ENCODE results near the gene DNAAF5.

DNAAF5 gene

GRCh38 chr7:726084-726853, at the start of gene DNAAF5:
Gene DNAAF5 (plus strand): TSS chr7:726699. CDS start chr7:726721, 22 bp downstream.
- peak; percentile 97 for DNase-seq (ENCODE audit: low spot score)

GRCh38 chr7:676972-677385, 49.5 kb upstream of the DNAAF5 start:
- DNase-seq (ENCODE audit: low spot score) = no peak

DNA sequence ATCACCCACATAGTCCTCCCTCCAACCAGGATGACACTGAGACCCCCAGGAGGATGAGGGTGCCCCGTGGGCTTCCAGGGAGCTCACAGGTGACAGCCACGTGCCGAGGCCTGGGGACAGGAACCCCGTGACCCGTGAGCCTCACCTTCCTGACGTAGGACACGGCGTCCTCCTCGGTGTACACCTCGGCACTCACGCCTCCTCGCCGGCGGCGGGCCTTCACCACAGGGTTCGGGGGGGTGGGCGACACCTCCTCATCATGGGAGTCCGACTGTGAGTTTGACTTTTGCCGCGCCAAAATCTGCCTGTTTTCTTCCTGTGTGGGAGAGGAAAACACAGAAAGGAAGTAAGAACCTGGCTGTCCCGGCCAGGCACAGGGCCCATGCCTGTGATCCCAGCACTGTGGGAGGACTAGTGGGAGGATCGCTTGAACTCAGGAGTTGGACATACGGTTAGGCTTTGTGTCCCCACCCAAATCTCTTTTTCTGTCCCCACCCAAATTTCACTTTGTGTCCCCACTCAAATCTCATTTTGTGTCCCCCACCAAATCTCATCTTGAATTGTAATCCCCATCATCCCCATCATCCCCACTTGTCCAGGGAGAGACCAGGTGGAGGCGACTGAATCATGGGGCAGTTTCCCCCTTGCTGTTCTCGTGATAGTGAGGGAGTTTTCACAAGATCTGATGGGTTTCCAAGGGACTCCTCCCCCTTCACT, 45.9 kb upstream of the DNAAF5 start:
- no peak for DNase-seq (ENCODE audit: low spot score)

DNA sequence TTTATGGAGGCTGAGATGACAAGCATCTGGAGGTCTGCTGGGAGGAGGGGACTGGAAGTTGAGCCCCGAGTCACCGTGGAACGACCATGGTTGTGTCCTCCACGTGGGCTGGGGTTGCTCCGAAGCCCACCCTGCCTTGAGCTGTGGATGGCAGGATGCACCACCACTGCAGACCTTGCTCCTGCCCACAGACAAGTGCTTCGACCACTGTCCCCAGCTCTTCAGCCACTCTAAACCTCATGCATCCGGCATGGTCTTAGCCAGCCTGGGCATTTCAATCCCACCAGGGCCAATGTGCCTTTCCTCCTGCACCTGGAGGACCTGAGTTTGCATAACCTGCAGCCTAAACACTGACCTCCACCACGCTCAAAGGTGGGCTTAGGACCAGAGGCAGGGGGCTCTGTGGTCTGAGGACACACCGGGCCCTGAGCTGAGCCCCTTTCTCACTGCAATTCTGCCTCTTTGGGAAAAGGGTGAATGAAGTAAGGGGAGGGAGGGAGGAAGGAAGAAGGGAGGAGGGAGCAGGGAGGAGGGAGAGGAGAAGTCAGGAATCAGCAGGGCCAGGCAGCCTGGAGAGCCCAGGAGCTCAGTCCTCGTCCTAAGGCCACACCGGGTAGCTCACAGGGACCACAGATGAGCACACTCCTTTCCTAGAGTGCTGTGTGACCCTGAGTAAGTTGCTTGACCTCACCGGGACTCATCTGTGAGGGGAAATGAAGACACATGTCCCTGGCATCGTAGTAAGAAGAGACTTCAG, 44.8 kb upstream of the DNAAF5 start:
- no peak for DNase-seq (ENCODE audit: low spot score)

DNA sequence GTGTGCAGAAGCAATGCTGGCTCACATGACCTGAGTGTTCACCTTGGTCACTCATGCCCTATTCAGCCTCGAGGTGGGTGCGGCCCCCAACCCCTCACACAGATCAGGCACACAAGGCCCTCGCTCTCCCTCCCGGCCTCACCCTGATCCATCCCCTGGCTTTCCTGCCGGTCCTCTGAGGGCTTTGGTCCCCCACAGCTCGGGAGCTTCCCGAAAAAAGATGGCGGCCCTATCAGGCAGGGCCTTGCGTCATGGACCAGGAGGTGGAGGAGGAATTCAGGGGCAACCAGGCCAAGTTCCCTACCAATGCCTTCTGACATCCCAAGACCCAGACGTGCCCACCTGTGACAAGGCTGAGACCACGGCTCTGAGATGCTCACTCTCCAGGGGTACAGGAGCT, 43.7 kb upstream of the DNAAF5 start:
- no peak for DNase-seq (ENCODE audit: low spot score)

GRCh38 chr7:683526-684205, 42.8 kb upstream of the DNAAF5 start:
- no peak for DNase-seq (ENCODE audit: low spot score)

GRCh38 chr7:684416-684815, 42.1 kb upstream of the DNAAF5 start:
- no peak for DNase-seq (ENCODE audit: low spot score)

DNA sequence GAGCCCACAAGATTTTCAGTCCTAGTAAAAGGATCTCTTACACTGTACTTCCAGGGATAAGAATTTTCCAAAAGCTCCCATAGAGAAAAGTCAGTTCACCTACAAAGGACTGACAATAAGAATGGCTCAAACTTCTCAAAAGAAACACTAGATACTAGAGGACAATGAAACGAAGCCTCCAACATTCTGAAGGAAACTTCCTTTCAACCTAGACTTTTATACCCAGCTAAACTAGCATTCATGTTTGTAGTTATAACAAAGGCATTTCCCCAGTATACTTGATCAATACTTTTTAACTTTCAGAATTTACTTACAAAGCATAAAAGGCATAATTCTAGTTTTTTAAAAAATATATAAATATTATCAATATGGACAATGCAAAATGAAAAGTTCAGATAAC, 41.0 kb upstream of the DNAAF5 start:
- DNase-seq (ENCODE audit: low spot score) = no peak

DNA sequence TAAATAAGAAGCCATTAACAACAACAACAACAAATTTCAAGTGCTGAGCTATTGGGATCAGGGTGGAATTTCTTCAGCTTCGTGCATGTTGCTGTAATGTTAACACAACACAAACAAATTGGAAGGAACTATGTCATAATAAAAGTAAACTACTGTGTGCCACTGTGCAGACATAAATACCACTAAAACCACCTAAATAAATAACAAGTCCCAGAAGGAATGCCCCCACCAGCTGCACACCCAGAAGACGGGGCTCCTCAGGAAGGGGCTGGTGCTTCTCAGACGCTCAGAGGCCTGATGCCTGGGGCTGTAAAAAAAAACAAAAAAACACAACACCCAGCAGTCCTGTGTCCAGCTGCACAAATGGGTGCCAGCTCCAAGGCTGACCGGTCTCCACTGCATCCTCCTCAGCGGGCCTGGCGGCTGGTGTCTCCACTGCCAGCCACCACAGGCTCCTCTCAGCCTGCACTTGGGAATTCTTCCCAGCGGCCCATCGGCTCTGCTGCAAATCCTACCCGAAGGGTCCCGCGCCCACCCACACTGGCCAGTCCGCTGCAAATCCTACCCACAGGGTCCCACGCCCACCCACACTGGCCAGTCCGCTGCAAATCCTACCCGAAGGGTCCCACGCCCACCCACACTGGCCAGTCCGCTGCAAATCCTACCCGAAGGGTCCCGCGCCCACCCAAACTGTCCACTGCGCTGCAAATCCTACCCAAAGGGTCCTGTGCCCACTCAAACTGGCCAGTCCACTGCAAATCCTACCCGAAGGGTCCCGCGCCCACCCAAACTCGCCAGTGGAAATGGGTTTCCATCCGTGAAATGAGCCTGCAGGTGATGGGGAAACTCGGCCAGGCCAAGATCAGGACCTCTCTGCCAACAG, 35.8 kb upstream of the DNAAF5 start:
- no peak for DNase-seq (ENCODE audit: low spot score)

DNA sequence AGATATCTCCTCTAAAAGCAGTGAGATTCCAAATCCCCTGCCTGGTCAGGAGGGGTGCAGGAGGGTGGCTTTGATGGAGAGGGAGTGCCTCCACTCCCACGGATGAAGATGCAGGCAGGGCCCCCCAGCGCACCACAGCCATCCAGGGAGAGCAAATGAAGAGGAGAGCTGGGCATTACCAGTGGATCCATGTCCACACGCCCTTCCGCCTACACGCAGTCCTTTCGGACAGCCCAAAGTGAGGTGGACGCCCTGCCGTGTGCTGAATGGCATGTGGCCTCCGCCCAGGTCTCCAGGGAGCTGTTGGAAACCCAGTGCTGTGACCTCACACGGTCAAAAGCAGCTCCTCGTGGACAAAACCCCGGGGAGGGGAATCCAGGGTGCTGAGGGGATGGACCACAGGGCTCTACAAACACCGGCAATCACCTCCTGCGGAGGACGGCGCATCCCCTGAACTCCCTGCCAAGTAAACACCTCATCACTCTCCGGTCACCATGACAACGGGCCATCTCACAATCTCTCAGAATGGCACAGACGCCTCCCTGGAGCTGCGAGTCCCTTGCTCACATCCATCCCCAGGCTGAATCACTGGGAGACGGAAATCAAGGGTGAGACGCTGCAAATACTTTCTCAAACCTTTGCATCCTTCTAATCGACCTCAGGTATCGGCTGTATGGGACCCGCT, 35.0 kb upstream of the DNAAF5 start:
- DNase-seq (ENCODE audit: low spot score) = no peak

DNA sequence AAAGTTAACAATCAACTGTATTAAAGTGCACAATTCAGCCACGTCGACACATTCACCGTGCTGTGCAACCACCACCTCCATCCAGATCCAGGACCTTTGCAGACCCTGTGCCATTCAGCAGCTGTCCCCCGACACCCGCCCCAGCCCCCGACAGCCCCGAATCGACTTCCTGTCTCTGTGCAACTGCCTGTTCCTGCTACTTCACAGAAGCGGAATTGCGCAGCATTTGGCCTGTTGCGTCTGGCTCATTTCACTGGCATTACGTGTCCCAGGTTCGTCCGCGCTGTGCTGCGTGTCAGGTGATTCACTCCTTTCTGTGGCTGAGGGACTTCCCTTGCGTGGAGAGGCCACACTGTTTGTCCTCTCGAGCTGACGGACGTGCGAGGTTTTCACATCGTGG, 33.2 kb upstream of the DNAAF5 start:
- DNase-seq (ENCODE audit: low spot score) = no peak

GRCh38 chr7:696426-696811, 30.1 kb upstream of the DNAAF5 start:
- no peak for DNase-seq (ENCODE audit: low spot score)

- DNase-seq (ENCODE audit: low spot score) = no peak
These were observed 29.5 kb upstream of the DNAAF5 start for GRCh38 chr7:696812-697551.

GRCh38 chr7:698515-699475, 27.7 kb upstream of the DNAAF5 start:
- DNase-seq (ENCODE audit: low spot score) = no peak

DNA sequence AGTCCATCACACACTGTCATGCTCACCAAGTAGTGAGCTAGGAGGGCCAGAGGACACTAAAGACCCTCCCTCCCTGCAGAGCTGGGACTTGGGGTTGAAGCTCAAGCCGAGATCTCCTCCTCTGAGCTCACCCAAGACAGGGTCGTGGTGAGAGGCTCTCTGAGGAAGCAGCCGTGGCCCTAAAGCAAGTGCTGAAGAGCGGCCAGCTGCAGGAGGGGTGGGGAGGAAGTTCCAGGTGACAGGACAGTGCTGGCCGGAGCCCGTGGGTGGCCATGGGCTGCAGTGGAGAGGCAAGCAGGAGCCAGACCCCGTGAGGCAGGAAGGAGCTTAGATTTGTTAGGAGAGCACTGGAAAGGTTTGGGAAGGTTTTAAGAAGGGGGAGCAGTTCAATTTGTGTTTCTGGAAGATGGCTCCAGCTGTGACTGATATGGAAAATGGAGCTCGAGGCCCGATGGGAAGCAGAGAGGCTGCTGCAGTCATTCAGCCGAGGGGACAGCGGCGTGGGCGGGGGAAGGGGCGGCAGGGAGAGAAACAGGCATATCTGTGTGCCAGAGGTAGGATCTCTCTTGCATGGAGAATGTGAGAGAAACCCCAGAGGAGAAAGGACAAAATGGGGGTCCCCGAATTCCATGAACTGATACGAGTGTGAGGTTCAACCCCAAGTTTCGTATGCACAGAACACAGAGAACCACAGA, 26.9 kb upstream of the DNAAF5 start:
- no peak for DNase-seq (ENCODE audit: low spot score)

GRCh38 chr7:701086-701671, 25.3 kb upstream of the DNAAF5 start:
- no peak for DNase-seq (ENCODE audit: low spot score)

DNA sequence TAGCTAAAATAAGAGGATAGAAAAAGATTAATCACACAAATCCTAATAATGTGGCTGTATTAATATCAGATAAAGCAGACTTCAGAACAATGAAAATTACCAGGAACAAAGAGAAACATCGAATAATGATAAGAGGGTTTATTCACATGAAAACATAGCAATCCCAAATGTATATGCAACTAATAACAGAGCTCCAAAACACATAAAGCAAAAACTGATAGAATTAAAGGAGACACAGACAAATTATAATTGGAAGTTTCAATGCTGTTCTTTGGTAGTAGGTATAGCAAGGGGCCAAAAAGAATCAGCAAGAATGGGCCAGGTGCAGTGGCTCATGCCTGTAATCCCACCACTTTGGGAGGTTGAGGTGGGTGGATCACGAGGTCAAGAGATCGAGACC, 23.4 kb upstream of the DNAAF5 start:
- no peak for DNase-seq (ENCODE audit: low spot score)

- DNase-seq (ENCODE audit: low spot score) = no peak
These were observed 19.8 kb upstream of the DNAAF5 start for GRCh38 chr7:706721-707120.

All from GM03348 (cell line).